Endothelial cell (in vitro differentiated cells): ENCODE data around the gene CCNB2. TPM values are rescaled to one million over a fixed set of nuclear protein-coding genes. Genes with fewer than 3 reads are reported as not detected.

Source experiments
- DNase-seq: peaks from one replicate; pipeline ENCODE4 v3.0.0; 2021; ENCODE audit warnings: low spot score
- H3K27ac Mint-ChIP-seq: one replicate; pipeline ENCODE4 v1.8.0; 2021; ENCODE audit warnings: mixed read lengths, inconsistent platforms; ENCODE audit not compliant: unreplicated experiment
- H3K27me3 Mint-ChIP-seq: one replicate; pipeline ENCODE4 v1.8.0; 2021; ENCODE audit warnings: mild to moderate bottlenecking, moderate library complexity, mixed read lengths, inconsistent platforms; ENCODE audit not compliant: unreplicated experiment
- H3K36me3 Mint-ChIP-seq: one replicate; pipeline ENCODE4 v1.8.0; 2021; ENCODE audit warnings: mild to moderate bottlenecking, low read depth, mixed read lengths, inconsistent platforms; ENCODE audit not compliant: unreplicated experiment
- H3K4me1 Mint-ChIP-seq: one replicate; pipeline ENCODE4 v1.8.0; 2021; ENCODE audit warnings: mild to moderate bottlenecking, mixed read lengths, inconsistent platforms; ENCODE audit not compliant: unreplicated experiment
- H3K4me3 Mint-ChIP-seq: one replicate; pipeline ENCODE4 v1.8.0; 2021; ENCODE audit warnings: mild to moderate bottlenecking, mixed read lengths, inconsistent platforms; ENCODE audit not compliant: unreplicated experiment
- H3K9me3 Mint-ChIP-seq: one replicate; pipeline ENCODE4 v1.8.0; 2021; ENCODE audit warnings: mixed read lengths, inconsistent platforms; ENCODE audit not compliant: unreplicated experiment
- CTCF ChIP-seq: fragments of 200-600 bp; sonication (generic); IDR thresholded peaks from one replicate; pipeline ENCODE4 v1.5.0; 2021; ENCODE audit warnings: antibody characterized with exemption; ENCODE audit not compliant: unreplicated experiment
- total RNA-seq: library from RNA; stranded (reverse); fragmentation: NEBNext Ultra II Directional; extraction: Animal tissue kit (Norgen Biotek cat#: 25700); gene quantifications from one replicate; pipeline ENCODE4 v1.2.1, GENCODE V29; 2021; ENCODE audit not compliant: unreplicated experiment

Gene CCNB2
- total RNA-seq, 1 donor from 2014 or later = 16.5 TPM

- Mint-ChIP-seq H3K4me1 (no peaks in the 10 kb centered on the region), H3K36me3 (peaks cover 63% of the 10 kb centered on the region), H3K27me3 (peaks cover 3% of the 10 kb centered on the region), H3K4me3 (peak overlapping the region; percentile 47), H3K27ac (no peak overlapping the region), H3K9me3 (no peaks in the 10 kb centered on the region)
- DNase-seq = no peak
- no peak for TF ChIP-seq CTCF
These were observed 26.5 kb downstream of the CCNB2 start for GRCh38 chr15:59131456-59131855.

- Mint-ChIP-seq H3K4me3 (peak overlapping the region; percentile 47), H3K27me3 (peaks cover 3% of the 10 kb centered on the region), H3K4me1 (no peaks in the 10 kb centered on the region), H3K27ac (no peak overlapping the region), H3K36me3 (peaks cover 60% of the 10 kb centered on the region), H3K9me3 (no peaks in the 10 kb centered on the region)
- TF ChIP-seq CTCF = no peak
- no peak for DNase-seq
These were observed 27.1 kb downstream of the CCNB2 start for GRCh38 chr15:59131969-59132562.

- Mint-ChIP-seq H3K4me1 (no peaks in the 10 kb centered on the region), H3K27me3 (peaks cover 7% of the 10 kb centered on the region), H3K9me3 (no peaks in the 10 kb centered on the region), H3K27ac (no peak overlapping the region), H3K36me3 (peaks cover 54% of the 10 kb centered on the region), H3K4me3 (no peak overlapping the region)
- no peak for TF ChIP-seq CTCF
- no peak for DNase-seq
These were observed 29.0 kb downstream of the CCNB2 start for GRCh38 chr15:59133929-59134427.

- H3K4me3 Mint-ChIP-seq = peak overlapping the region; percentile 18
- H3K4me1 Mint-ChIP-seq = no peaks in the 10 kb centered on the region
- no peaks in the 10 kb centered on the region for H3K9me3 Mint-ChIP-seq
- no peak for DNase-seq
- no peak overlapping the region for H3K27ac Mint-ChIP-seq
- H3K27me3 Mint-ChIP-seq = peaks cover 6% of the 10 kb centered on the region
- peaks cover 28% of the 10 kb centered on the region for H3K36me3 Mint-ChIP-seq
- TF ChIP-seq CTCF = no peak
These were observed 32.6 kb downstream of the CCNB2 start for GRCh38 chr15:59137566-59137965.

GRCh38 chr15:59138243-59138642 is 33.3 kb downstream of the CCNB2 start:
- Mint-ChIP-seq H3K27me3 (peaks cover 6% of the 10 kb centered on the region), H3K27ac (no peak overlapping the region), H3K9me3 (no peaks in the 10 kb centered on the region), H3K4me3 (peak overlapping the region; percentile 5), H3K36me3 (peaks cover 31% of the 10 kb centered on the region), H3K4me1 (no peaks in the 10 kb centered on the region)
- TF ChIP-seq CTCF = peak; percentile 72
- DNase-seq = peak; percentile 82
